Measurements from ENCODE around the gene E2F1. TPM values are rescaled to one million over a fixed set of nuclear protein-coding genes. Genes with fewer than 3 reads are reported as not detected.

E2F1 gene
- total and polyA plus RNA-seq, 2 donors (not counting 3 experiments of a cell fraction or from before 2014, with no cell fraction given) = 20.7 to 29.6 TPM

DNA sequence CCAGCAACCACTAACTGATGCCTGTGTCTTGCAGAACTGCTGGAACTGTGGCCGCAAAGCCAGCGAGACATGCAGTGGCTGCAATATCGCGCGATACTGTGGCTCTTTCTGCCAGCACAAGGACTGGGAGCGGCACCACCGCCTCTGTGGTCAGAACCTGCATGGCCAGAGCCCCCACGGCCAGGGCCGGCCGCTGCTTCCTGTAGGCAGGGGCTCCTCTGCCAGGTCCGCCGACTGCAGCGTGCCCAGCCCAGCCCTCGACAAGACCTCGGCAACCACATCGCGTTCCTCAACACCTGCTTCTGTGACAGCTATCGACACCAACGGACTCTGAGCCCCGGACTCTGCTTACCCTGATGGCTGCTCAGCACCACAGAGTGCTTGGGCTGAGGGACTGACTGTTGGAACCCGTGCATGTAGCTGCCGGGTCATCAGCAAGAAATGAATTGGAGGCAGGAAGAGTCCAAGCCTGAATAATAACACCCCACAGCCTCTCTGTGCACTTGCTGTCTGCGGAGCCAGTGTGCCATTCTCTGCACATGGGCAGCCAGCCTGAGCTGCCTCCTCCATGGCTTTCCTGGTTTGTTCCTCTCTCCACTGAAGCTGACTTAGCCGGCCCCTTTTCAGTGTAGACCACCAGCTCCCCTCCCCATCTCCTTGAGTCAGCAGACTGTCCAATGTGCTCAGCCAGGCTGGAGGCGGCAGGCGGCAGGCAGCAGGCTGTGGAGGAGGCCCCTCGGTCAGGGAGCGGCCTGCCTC, 41.7 kb downstream of the E2F1 start:
- no peaks in the 10 kb centered on the region for H4K20me1 ChIP-seq (replicated peaks; ENCODE audit: control insufficient read depth, extremely low read depth, insufficient read depth, low read length)
- no peak overlapping the region for H3K4me2 ChIP-seq (ENCODE audit: insufficient read depth, low read length)
- dilution Hi-C loops (cut with MboI; ENCODE audit: extremely low pct_ligation_motif_present, low sequenced_read_pairs) = no loop called here
- H3K4me1 ChIP-seq (ENCODE audit: control insufficient read depth, extremely low read depth, insufficient read depth, low read length) = no peaks in the 10 kb centered on the region
- H3K9me3 ChIP-seq (replicated peaks; ENCODE audit: control insufficient read depth, insufficient read depth, low read length) = no peaks in the 10 kb centered on the region
- no peak for TF ChIP-seq CTCF (IDR thresholded peaks at IDR 0.05; ENCODE audit: extremely low read depth in 1 of 2, insufficient read depth in 1 of 2, low read depth in 1 of 2, low read length in 2 of 2)
- TF ChIP-seq GATA2 (IDR thresholded peaks at IDR 0.05; ENCODE audit: insufficient read depth, insufficient read length, low read depth, low read length) = no peak
- TF ChIP-seq POLR2A (IDR thresholded peaks at IDR 0.05; ENCODE audit: low read depth, low read length) = no peak
- no peak for TF ChIP-seq FOS (IDR thresholded peaks at IDR 0.05; ENCODE audit: borderline replicate concordance, insufficient read depth, low read length)
- TF ChIP-seq MYC (IDR thresholded peaks at IDR 0.05; ENCODE audit: low read depth, low read length) = no peak
- TF ChIP-seq, protein P1, sequence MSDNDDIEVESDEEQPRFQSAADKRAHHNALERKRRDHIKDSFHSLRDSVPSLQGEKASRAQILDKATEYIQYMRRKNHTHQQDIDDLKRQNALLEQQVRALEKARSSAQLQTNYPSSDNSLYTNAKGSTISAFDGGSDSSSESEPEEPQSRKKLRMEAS (IDR thresholded peaks at IDR 0.05; ENCODE audit: insufficient read depth, insufficient read length) = no peak
- no peak for TF ChIP-seq POLR2AphosphoS5 (IDR thresholded peaks at IDR 0.05; ENCODE audit: insufficient read depth, low read depth, low read length)
- no peak for TF ChIP-seq JUN (IDR thresholded peaks at IDR 0.05; ENCODE audit: borderline replicate concordance, insufficient read depth, insufficient read length, low read depth)
- no peak for TF ChIP-seq EZH2 (IDR thresholded peaks at IDR 0.05; ENCODE audit: borderline replicate concordance, low read depth, low read length, severe bottlenecking)
- peaks cover 3 to 20% of the 10 kb centered on the region in 2 experiments for H3K36me3 ChIP-seq (ENCODE audit: control insufficient read depth in 2 of 2, extremely low read depth in 1 of 2, insufficient read depth in 2 of 2, low read length in 2 of 2)
- FAIRE-seq (no peak), DNase-seq (ENCODE audit: low read depth, low spot score) (no peak)
- CTCF ChIA-PET = interaction anchor here (0.5 to 1.1 kb wide), 2 partner anchors 10 to 1948 kb away, joined by 4 read pairs; no protein-coding TSS in a partner anchor
- H3K27ac ChIP-seq (ENCODE audit: insufficient read depth, low read depth, low read length) = no peak overlapping the region
- BruUV-seq (replicated peaks) = no TSS peak
- no peak overlapping the region for H3K9ac ChIP-seq (replicated peaks; ENCODE audit: extremely low read depth, insufficient read depth, low read length)
- no peaks in the 10 kb centered on the region for H3K9me1 ChIP-seq (replicated peaks; ENCODE audit: control insufficient read depth, extremely low read depth, insufficient read depth, low read length)
- POLR2A ChIA-PET = no interaction called here
- no peaks in the 10 kb centered on the region for H3K79me2 ChIP-seq (ENCODE audit: control insufficient read depth, insufficient read depth, low read length)
- H3K27me3 ChIP-seq (ENCODE audit: control insufficient read depth in 2 of 2, insufficient read depth in 2 of 2, low read length in 2 of 2) = no peaks in the 10 kb centered on the region
- intact Hi-C loops (cut with micrococcal nuclease) = no loop called here
- H2AFZ ChIP-seq (ENCODE audit: low read depth, low read length) = no peak overlapping the region
- H3K4me3 ChIP-seq (replicated peaks in 1 of 3; ENCODE audit: insufficient read depth in 1 of 3, low read depth in 1 of 3, low read length in 3 of 3) = no peak overlapping the region
